Measurements from ENCODE around the gene SMCHD1. TPM values are rescaled to one million over a fixed set of nuclear protein-coding genes. Genes with fewer than 3 reads are reported as not detected.
A peak's percentile ranks its signal among the peaks of the same experiment; 100 is the strongest.

Gene SMCHD1
- total and polyA plus RNA-seq, 2 experiments from 2014 or later: 7.7 to 39.0 TPM

GRCh38 chr18:2706903-2707302 is 51.4 kb downstream of the SMCHD1 start:
- Histone ChIP-seq H3K36me3 (ENCODE audit: insufficient read depth) (no peaks in the 10 kb centered on the region; the same call in 1 of the 2 replicates), H2AFZ (no peak overlapping the region), H3K4me3 (no peak overlapping the region), H3K79me2 (replicated peaks; ENCODE audit: insufficient read depth) (no peaks in the 10 kb centered on the region), H3K4me1 (ENCODE audit: insufficient read depth) (peaks cover 8% of the 10 kb centered on the region; the same call in 1 of the 2 replicates), H3F3A (replicated peaks; ENCODE audit: low read depth) (no peaks in the 10 kb centered on the region), H3K4me2 (no peak overlapping the region), H3K27me3 (ENCODE audit: insufficient read depth) (no peaks in the 10 kb centered on the region), H4K20me1 (replicated peaks; ENCODE audit: insufficient read depth) (no peaks in the 10 kb centered on the region), H3K9me2 (ENCODE audit: insufficient read depth) (no peaks in the 10 kb centered on the region), H3K27ac (ENCODE audit: low read depth) (no peak overlapping the region)
- H3K4me1 Mint-ChIP-seq: peaks cover 12% of the 10 kb centered on the region
- H3K27ac Mint-ChIP-seq: peak overlapping the region; percentile 73
- no peaks in the 10 kb centered on the region for H3K27me3 Mint-ChIP-seq (ENCODE audit: insufficient read depth, low read depth, poor library complexity)
- no peaks in the 10 kb centered on the region for H3K9me3 Mint-ChIP-seq
- no peak for TF ChIP-seq REST (IDR thresholded peaks at IDR 0.05; ENCODE audit: unreplicated experiment)
- no peak for TF ChIP-seq POLR2AphosphoS5 (IDR thresholded peaks at IDR 0.05; ENCODE audit: low read depth)
- TF ChIP-seq ETS1 (IDR thresholded peaks at IDR 0.05): no peak
- no peak for TF ChIP-seq ZNF114 (CRISPR knock-in tag; IDR thresholded peaks at IDR 0.05)
- TF ChIP-seq EZH2phosphoT487 (IDR thresholded peaks at IDR 0.05; ENCODE audit: unreplicated experiment): no peak
- no peak for TF ChIP-seq JUNB (IDR thresholded peaks at IDR 0.05; ENCODE audit: unreplicated experiment)
- no peak for TF ChIP-seq CTCF (conservative IDR thresholded peaks at IDR 0.05; ENCODE audit: low read depth in 2 of 2)
- no peak for TF ChIP-seq ZNF462 (CRISPR knock-in tag; IDR thresholded peaks at IDR 0.05)
- TF ChIP-seq ZNF331 (CRISPR knock-in tag; IDR thresholded peaks at IDR 0.05; ENCODE audit: low read depth): no peak
- TF ChIP-seq EZH2 (IDR thresholded peaks at IDR 0.05; ENCODE audit: low read depth, unreplicated experiment): no peak
- TF ChIP-seq CREB1 (CRISPR knock-in tag; IDR thresholded peaks at IDR 0.05; ENCODE audit: low read depth): no peak
- no peak for TF ChIP-seq STAT1 (IDR thresholded peaks at IDR 0.05; ENCODE audit: unreplicated experiment)
- TF ChIP-seq NANOG (IDR thresholded peaks at IDR 0.05; ENCODE audit: borderline replicate concordance): no peak
- peaks cover 33% of the 10 kb centered on the region for H3K36me3 Mint-ChIP-seq (ENCODE audit: low read depth)
- no peak overlapping the region for H3K4me3 Mint-ChIP-seq
- peak; percentile 40 for DNase-seq (ENCODE audit: low spot score)
- ATAC-seq: peak; percentile 72
